ENCODE results near the gene TOMM7. TPM values are rescaled to one million over a fixed set of nuclear protein-coding genes. Genes with fewer than 3 reads are reported as not detected.

TOMM7 gene
- total RNA-seq, 1 donor from 2014 or later = 292 TPM

DNA sequence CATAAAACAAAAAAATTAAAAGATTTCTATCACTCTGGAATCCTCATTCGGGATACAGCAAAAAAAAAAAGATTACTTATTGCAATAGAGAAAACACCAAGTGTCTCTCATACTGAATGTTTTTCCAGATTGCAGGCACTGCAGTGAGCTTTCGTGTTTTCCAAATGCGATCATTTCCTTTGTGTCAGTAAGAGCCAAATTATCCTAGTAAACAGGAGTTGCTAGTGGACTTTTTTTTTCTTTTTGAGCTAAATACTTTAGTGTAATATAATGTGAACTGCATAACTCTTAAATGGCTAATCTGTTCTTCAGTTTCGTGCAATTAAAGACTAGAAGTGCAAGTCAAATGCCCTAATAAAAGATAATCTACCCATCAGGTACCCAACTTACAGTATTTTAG, 44.4 kb upstream of the TOMM7 start:
- H3K27ac Mint-ChIP-seq (ENCODE audit: unreplicated experiment) = no peak overlapping the region
- no peak overlapping the region for H3K4me3 Mint-ChIP-seq (ENCODE audit: unreplicated experiment)
- no peaks in the 10 kb centered on the region for H3K27me3 Mint-ChIP-seq (ENCODE audit: unreplicated experiment)
- no peaks in the 10 kb centered on the region for H3K36me3 Mint-ChIP-seq (ENCODE audit: unreplicated experiment)
- H3K9me3 Mint-ChIP-seq (ENCODE audit: unreplicated experiment) = no peaks in the 10 kb centered on the region
- no peaks in the 10 kb centered on the region for H3K4me1 Mint-ChIP-seq (ENCODE audit: unreplicated experiment)
- no peak for DNase-seq (ENCODE audit: extremely low spot score, unreplicated experiment)
- TF ChIP-seq, protein P1, sequence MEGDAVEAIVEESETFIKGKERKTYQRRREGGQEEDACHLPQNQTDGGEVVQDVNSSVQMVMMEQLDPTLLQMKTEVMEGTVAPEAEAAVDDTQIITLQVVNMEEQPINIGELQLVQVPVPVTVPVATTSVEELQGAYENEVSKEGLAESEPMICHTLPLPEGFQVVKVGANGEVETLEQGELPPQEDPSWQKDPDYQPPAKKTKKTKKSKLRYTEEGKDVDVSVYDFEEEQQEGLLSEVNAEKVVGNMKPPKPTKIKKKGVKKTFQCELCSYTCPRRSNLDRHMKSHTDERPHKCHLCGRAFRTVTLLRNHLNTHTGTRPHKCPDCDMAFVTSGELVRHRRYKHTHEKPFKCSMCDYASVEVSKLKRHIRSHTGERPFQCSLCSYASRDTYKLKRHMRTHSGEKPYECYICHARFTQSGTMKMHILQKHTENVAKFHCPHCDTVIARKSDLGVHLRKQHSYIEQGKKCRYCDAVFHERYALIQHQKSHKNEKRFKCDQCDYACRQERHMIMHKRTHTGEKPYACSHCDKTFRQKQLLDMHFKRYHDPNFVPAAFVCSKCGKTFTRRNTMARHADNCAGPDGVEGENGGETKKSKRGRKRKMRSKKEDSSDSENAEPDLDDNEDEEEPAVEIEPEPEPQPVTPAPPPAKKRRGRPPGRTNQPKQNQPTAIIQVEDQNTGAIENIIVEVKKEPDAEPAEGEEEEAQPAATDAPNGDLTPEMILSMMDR (IDR thresholded peaks at IDR 0.05) = no peak

GRCh38 chr7:22865602-22865960, 42.9 kb upstream of the TOMM7 start:
- no peaks in the 10 kb centered on the region for H3K36me3 Mint-ChIP-seq (ENCODE audit: unreplicated experiment)
- no peak overlapping the region for H3K4me3 Mint-ChIP-seq (ENCODE audit: unreplicated experiment)
- H3K4me1 Mint-ChIP-seq (ENCODE audit: unreplicated experiment) = no peaks in the 10 kb centered on the region
- no peaks in the 10 kb centered on the region for H3K9me3 Mint-ChIP-seq (ENCODE audit: unreplicated experiment)
- no peak for DNase-seq (ENCODE audit: extremely low spot score, unreplicated experiment)
- H3K27ac Mint-ChIP-seq (ENCODE audit: unreplicated experiment) = no peak overlapping the region
- no peaks in the 10 kb centered on the region for H3K27me3 Mint-ChIP-seq (ENCODE audit: unreplicated experiment)
- TF ChIP-seq, protein P1 (IDR thresholded peaks at IDR 0.05) = no peak

GRCh38 chr7:22864855-22865601, 42.4 kb upstream of the TOMM7 start:
- Mint-ChIP-seq H3K36me3 (ENCODE audit: unreplicated experiment) (no peaks in the 10 kb centered on the region), H3K4me1 (ENCODE audit: unreplicated experiment) (no peaks in the 10 kb centered on the region), H3K27ac (ENCODE audit: unreplicated experiment) (no peak overlapping the region), H3K4me3 (ENCODE audit: unreplicated experiment) (no peak overlapping the region), H3K27me3 (ENCODE audit: unreplicated experiment) (no peaks in the 10 kb centered on the region), H3K9me3 (ENCODE audit: unreplicated experiment) (no peaks in the 10 kb centered on the region)
- TF ChIP-seq, protein P1 (IDR thresholded peaks at IDR 0.05) = no peak
- DNase-seq (ENCODE audit: extremely low spot score, unreplicated experiment) = no peak

DNA sequence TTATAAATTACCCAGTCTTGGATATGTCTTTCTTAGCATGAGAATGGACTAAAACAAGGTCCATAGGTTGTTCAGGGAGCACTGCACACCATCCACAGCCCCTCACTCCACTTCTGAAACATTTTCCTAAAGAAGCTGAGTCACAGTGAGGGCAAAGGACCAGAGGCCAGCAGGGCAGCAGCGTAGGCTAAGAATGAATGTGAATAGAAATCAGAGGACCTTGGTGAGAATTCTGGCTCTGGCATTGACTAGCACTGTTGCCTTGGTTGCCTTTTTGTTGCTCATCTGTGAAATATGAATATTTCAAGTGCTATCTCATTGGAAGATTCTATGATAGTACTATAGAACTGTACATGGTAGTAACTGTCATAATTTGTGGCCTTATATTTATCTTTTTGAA, 41.7 kb upstream of the TOMM7 start:
- no peak overlapping the region for H3K4me3 Mint-ChIP-seq (ENCODE audit: unreplicated experiment)
- H3K27me3 Mint-ChIP-seq (ENCODE audit: unreplicated experiment) = no peaks in the 10 kb centered on the region
- H3K27ac Mint-ChIP-seq (ENCODE audit: unreplicated experiment) = no peak overlapping the region
- peaks cover under 1% of the 10 kb centered on the region for H3K4me1 Mint-ChIP-seq (ENCODE audit: unreplicated experiment)
- DNase-seq (ENCODE audit: extremely low spot score, unreplicated experiment) = no peak
- H3K9me3 Mint-ChIP-seq (ENCODE audit: unreplicated experiment) = no peaks in the 10 kb centered on the region
- TF ChIP-seq, protein P1 (IDR thresholded peaks at IDR 0.05) = no peak
- H3K36me3 Mint-ChIP-seq (ENCODE audit: unreplicated experiment) = no peaks in the 10 kb centered on the region

- H3K27ac Mint-ChIP-seq (ENCODE audit: unreplicated experiment) = no peak overlapping the region
- H3K27me3 Mint-ChIP-seq (ENCODE audit: unreplicated experiment) = no peaks in the 10 kb centered on the region
- H3K36me3 Mint-ChIP-seq (ENCODE audit: unreplicated experiment) = no peaks in the 10 kb centered on the region
- no peak for DNase-seq (ENCODE audit: extremely low spot score, unreplicated experiment)
- TF ChIP-seq, protein P1 (IDR thresholded peaks at IDR 0.05) = no peak
- no peaks in the 10 kb centered on the region for H3K9me3 Mint-ChIP-seq (ENCODE audit: unreplicated experiment)
- no peak overlapping the region for H3K4me3 Mint-ChIP-seq (ENCODE audit: unreplicated experiment)
- H3K4me1 Mint-ChIP-seq (ENCODE audit: unreplicated experiment) = peaks cover 11% of the 10 kb centered on the region
Observed at GRCh38 chr7:22863156-22863899, 40.7 kb upstream of the TOMM7 start.

All from osteocyte (in vitro differentiated cells).